PFSK-1 (cell line): ENCODE data around the gene RPTOR.

Source experiments
- FOXP2 ChIP-seq: optimal IDR thresholded peaks from 2 replicates; pipeline ENCODE3; 2011; ENCODE audit warnings: borderline replicate concordance, control low read depth, inconsistent platforms; ENCODE audit not compliant: insufficient read depth; ENCODE audit errors: extremely low read length, extremely low read depth
- POLR2AphosphoS5 ChIP-seq: IDR thresholded peaks from 2 replicates; pipeline ENCODE4 v1.6.1; 2012; ENCODE audit warnings: low read depth, mild to moderate bottlenecking, control low read depth, low read length, moderate library complexity
- SIN3A ChIP-seq: IDR thresholded peaks from 2 replicates; pipeline ENCODE4 v1.6.1; 2012; ENCODE audit warnings: mild to moderate bottlenecking, low read length, moderate library complexity, borderline replicate concordance; ENCODE audit not compliant: insufficient read depth
- TAF1 ChIP-seq: IDR thresholded peaks from 2 replicates; pipeline ENCODE4 v1.6.1; 2012; ENCODE audit warnings: low read length, control low read depth, borderline replicate concordance; ENCODE audit not compliant: insufficient read depth
- TF ChIP-seq, protein P1 (sequence below), 2 experiments: IDR thresholded peaks; 2 replicates each; pipeline versions ENCODE4 v1.6.1 to v1.8.0; 2011 to 2012; ENCODE audit warnings: low read depth in 2 of 2, low read length in 2 of 2, control low read depth in 1 of 2, inconsistent platforms in 1 of 2, mild to moderate bottlenecking in 1 of 2, moderate library complexity in 1 of 2; ENCODE audit not compliant: insufficient read depth in 1 of 2

RPTOR gene

DNA sequence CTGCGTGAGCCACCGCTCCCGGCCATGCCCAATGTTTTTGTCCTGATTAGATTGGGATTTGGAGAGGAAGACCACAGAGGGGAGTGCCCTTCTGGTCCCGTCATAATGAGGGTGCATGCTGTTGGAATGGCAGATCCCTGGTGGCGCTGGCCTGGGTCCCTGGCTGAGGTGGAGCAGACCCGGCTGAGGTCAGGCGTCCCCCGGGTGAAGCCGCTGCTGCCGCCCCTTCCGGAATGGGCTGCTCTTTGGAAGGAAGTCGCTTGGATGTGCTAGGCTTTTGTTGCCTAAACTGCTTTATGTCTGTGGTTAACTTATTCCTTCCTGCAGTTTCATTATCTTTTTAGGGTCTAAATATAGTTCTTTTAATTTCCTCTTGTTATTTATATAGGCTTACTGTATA, 326.7 kb downstream of the RPTOR start:
- TF ChIP-seq, protein P1, sequence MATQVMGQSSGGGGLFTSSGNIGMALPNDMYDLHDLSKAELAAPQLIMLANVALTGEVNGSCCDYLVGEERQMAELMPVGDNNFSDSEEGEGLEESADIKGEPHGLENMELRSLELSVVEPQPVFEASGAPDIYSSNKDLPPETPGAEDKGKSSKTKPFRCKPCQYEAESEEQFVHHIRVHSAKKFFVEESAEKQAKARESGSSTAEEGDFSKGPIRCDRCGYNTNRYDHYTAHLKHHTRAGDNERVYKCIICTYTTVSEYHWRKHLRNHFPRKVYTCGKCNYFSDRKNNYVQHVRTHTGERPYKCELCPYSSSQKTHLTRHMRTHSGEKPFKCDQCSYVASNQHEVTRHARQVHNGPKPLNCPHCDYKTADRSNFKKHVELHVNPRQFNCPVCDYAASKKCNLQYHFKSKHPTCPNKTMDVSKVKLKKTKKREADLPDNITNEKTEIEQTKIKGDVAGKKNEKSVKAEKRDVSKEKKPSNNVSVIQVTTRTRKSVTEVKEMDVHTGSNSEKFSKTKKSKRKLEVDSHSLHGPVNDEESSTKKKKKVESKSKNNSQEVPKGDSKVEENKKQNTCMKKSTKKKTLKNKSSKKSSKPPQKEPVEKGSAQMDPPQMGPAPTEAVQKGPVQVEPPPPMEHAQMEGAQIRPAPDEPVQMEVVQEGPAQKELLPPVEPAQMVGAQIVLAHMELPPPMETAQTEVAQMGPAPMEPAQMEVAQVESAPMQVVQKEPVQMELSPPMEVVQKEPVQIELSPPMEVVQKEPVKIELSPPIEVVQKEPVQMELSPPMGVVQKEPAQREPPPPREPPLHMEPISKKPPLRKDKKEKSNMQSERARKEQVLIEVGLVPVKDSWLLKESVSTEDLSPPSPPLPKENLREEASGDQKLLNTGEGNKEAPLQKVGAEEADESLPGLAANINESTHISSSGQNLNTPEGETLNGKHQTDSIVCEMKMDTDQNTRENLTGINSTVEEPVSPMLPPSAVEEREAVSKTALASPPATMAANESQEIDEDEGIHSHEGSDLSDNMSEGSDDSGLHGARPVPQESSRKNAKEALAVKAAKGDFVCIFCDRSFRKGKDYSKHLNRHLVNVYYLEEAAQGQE (IDR thresholded peaks at IDR 0.05; ENCODE audit: insufficient read depth in 1 of 2, low read depth in 2 of 2, low read length in 2 of 2) = no peak
- TF ChIP-seq TAF1 = no peak
- no peak for TF ChIP-seq SIN3A
- no peak for TF ChIP-seq POLR2AphosphoS5
- no peak for TF ChIP-seq FOXP2

DNA sequence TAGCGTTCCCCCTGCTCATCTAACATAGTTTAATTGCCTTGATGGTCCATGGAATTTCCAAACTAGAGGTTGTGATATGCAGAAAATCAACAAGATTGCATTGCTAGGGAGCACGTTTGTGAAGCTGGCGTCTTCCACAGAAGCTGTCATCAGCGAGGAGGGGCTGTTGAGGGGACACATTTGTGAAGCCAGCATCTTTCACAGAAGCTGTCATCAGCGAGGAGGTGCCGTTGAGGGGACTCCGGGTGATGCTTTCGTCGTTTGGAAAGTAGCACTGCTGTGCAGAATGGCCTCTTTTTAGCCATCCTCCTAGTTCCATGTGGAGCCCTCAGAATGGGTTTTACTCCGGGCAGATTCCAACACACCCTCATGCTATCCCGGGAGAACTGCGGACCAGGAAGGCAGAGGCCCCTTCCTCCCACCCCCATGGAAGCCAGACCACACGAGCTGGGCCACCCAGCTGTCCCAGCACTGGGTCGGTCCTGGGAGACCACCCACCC, 327.4 kb downstream of the RPTOR start:
- no peak for TF ChIP-seq FOXP2

DNA sequence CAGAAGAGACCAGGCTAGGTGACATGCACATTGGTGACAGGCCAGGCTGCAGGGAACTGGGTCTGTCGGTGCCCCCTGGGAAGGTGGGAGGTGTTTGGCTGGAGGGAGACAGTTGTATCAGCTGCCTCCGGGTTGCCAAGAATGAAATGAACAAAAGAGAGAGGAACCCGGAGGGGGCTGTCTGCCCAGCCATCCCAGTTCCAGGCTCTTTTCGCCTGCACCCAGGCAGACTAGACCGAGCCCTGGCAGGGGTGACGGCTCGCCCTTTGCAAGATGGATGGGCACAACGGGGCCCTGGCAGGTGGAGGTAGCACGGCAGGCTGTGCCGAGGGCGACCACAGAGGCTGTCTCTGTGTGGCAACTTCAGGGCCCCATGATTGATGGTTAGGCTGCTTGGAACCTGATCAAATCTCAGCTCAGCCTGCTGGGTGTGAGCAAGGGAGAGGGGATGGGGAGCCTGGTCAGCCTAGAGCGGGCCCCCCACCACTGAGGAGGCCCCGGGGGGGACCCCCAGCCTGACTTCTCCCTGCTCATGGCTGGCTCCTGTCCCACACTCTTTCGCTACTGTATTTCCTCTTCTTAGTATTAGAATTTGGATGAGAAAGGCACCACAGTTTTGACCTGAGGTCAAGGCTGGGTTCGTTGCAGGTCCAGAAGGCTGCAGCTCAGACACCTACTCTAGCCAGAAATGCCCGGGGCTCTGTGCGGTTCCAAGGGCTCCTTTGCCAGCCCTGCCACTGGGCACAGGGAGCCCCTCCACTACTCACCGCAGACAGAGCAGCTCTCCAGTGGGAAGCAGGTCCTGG, 328.1 kb downstream of the RPTOR start:
- TF ChIP-seq, protein P1 (IDR thresholded peaks at IDR 0.05; ENCODE audit: insufficient read depth in 1 of 2, low read depth in 2 of 2, low read length in 2 of 2) = no peak
- no peak for TF ChIP-seq FOXP2
- TF ChIP-seq TAF1 = no peak
- TF ChIP-seq POLR2AphosphoS5 = no peak
- TF ChIP-seq SIN3A = no peak

DNA sequence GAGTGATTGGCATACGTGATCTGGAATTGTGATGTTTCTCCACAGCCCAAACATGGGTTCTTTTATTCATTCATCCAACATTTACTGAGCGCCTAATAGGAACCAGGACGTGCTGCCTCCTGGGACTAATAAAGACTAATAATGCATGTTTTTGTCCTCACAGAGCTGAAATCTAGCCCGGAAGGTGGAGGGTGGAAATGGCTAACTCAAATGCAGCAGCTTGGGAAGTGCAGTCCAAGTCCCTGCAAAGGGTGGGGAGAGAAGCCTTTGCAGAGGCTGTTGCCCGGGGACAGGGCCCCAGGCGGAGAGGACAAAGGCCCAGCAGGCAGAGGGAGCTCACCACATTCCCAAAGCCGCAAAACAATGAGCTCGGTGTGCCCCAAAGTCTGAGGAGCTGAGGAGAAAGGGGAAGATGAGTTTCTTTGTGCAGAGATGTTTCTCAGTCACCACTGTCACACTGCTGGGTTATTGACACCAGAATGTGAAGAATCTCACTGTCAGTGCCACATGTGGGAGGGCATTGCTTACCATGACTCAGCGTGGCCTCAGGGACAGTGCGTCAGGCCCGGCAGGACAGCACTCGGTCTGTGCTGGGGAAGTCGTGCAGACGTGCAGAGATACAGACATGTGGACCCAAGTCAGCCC, 328.8 kb downstream of the RPTOR start:
- TF ChIP-seq FOXP2 (peak; percentile 91), TAF1 (no peak), SIN3A (no peak), POLR2AphosphoS5 (0 out of 2 replicates have a peak, but pooled peaks have one; percentile 10)

DNA sequence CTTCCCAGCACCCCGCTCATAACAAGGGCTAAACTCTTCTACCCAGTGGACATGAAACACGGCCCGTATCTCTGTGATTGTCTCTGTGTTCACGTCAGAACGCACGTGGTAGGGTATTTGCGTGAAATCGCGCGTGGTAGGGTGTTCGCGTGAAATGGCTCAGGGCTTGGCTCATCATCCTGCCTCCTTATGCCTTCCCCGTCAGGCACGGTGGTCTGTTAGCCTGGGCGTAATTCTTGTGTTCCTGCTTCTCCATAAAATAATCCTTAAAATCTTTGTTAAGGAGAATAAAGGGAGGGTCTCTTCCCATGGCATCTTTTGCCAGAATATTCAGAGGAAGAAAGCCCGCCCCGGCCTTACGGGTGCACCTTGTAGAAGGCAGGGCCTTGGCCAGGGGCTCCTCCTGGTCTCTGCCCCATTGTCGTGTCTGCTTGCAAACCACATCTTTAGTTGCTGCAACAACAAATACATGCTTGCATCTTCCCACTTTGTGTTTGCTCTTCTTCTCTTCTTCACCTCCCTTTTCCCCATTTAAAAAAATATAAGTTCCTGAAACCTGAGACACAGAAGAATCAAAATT, 330.3 kb downstream of the RPTOR start:
- TF ChIP-seq TAF1 (no peak), SIN3A (no peak)

DNA sequence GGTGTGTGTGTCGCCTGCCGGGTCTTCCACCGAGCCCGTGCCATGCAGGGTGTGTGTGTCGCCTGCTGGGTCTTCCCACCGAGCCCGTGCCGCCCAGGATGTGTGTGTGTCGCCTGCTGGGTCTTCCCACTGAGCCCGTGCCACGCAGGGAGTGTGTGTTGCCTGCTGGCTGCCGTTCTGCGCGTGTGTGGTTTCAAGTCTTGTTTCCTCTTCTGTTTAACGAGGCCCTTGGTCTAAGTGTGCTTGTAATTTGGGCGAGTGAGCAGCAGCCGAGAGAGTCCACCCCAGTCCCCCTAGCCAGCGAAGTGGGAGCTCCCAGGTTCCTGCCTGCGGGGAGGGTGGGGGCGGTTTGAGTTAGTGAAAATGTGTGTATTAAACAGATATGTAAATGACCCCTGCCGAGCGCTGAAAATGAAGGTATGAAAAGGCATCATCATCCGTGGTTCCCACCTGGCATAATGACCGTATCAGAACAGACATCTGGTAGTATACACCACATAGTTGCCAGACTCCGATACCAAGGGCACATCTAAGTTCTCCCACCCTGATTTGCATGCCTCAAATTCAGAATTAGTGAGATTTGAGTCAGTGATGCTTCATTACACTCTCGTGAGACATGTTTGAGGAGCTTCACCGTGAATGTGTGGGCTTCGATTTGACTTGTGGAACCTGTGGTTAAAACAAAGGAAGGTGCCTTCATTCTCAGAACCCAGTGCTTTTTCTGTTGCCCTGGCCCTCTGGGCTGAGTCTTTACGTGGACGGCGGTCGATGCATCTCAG, 332.5 kb downstream of the RPTOR start:
- TF ChIP-seq POLR2AphosphoS5 = no peak
- TF ChIP-seq, protein P1 (IDR thresholded peaks at IDR 0.05; ENCODE audit: insufficient read depth in 1 of 2, low read depth in 2 of 2, low read length in 2 of 2) = no peak
- no peak for TF ChIP-seq TAF1
- no peak for TF ChIP-seq SIN3A
- TF ChIP-seq FOXP2 = no peak
